NOMO-1 (cell line): ENCODE data around the gene ARHGEF5.

Experiments
- DNase-seq, 2 experiments: peaks; one replicate each; lab custom pipeline; 2025; ENCODE audit not compliant: unreplicated experiment in 2 of 2; lab: John Stamatoyannopoulos, UW

The ARHGEF5 gene

GRCh38 chr7:144379776-144380384, 24.7 kb downstream of the ARHGEF5 start:
- DNase-seq = no peak

GRCh38 chr7:144384071-144384470, 28.9 kb downstream of the ARHGEF5 start:
- DNase-seq = no peak

GRCh38 chr7:144384555-144385245, 29.5 kb downstream of the ARHGEF5 start:
- DNase-seq = no peak

GRCh38 chr7:144386741-144387140, 31.5 kb downstream of the ARHGEF5 start:
- DNase-seq = no peak

- no peak for DNase-seq
Observed at GRCh38 chr7:144388950-144389349, 33.7 kb downstream of the ARHGEF5 start.

GRCh38 chr7:144390481-144390880, 35.3 kb downstream of the ARHGEF5 start:
- no peak for DNase-seq

GRCh38 chr7:144391014-144391413, 35.8 kb downstream of the ARHGEF5 start:
- DNase-seq = no peak

- DNase-seq = peak in 1 of 2 experiments; percentile 2
Observed at GRCh38 chr7:144391823-144392255, 36.6 kb downstream of the ARHGEF5 start.

- no peak for DNase-seq
Observed at GRCh38 chr7:144397086-144397485, 41.9 kb downstream of the ARHGEF5 start.

GRCh38 chr7:144398291-144398690, 43.1 kb downstream of the ARHGEF5 start:
- no peak for DNase-seq

GRCh38 chr7:144398911-144399310, 43.7 kb downstream of the ARHGEF5 start:
- no peak for DNase-seq

GRCh38 chr7:144399946-144400345, 44.7 kb downstream of the ARHGEF5 start:
- no peak for DNase-seq

- DNase-seq = no peak
Observed at GRCh38 chr7:144401490-144401889, 46.3 kb downstream of the ARHGEF5 start.

GRCh38 chr7:144403102-144403501, 47.9 kb downstream of the ARHGEF5 start:
- DNase-seq = no peak

- DNase-seq = no peak
Observed at GRCh38 chr7:144403649-144404061, 48.5 kb downstream of the ARHGEF5 start, which contains the start of gene NOBOX. NOBOX (minus strand) TSS chr7:144403693.

GRCh38 chr7:144404946-144405345, 49.7 kb downstream of the ARHGEF5 start:
- DNase-seq = no peak

GRCh38 chr7:144407266-144407931, 52.2 kb downstream of the ARHGEF5 start:
- DNase-seq = no peak

GRCh38 chr7:144408121-144408520, 52.9 kb downstream of the ARHGEF5 start:
- DNase-seq = no peak

GRCh38 chr7:144410441-144410840, 55.2 kb downstream of the ARHGEF5 start:
- DNase-seq = no peak

GRCh38 chr7:144414815-144415214, 59.6 kb downstream of the ARHGEF5 start:
- no peak for DNase-seq

- DNase-seq = no peak
Observed at GRCh38 chr7:144415858-144416257, 60.7 kb downstream of the ARHGEF5 start.

- no peak for DNase-seq
Observed at GRCh38 chr7:144416341-144416740, 61.1 kb downstream of the ARHGEF5 start.
